Measurements from ENCODE around the gene COP1. TPM values are rescaled to one million over a fixed set of nuclear protein-coding genes. Genes with fewer than 3 reads are reported as not detected.
"Not testable (repeated sequence)": the region's sequence is repeated elsewhere in the genome, so short reads cannot be mapped to it uniquely, and the experiment has no call there.

COP1 gene
- total RNA-seq: 40.8 and 67.4 TPM in 2 replicates

DNA sequence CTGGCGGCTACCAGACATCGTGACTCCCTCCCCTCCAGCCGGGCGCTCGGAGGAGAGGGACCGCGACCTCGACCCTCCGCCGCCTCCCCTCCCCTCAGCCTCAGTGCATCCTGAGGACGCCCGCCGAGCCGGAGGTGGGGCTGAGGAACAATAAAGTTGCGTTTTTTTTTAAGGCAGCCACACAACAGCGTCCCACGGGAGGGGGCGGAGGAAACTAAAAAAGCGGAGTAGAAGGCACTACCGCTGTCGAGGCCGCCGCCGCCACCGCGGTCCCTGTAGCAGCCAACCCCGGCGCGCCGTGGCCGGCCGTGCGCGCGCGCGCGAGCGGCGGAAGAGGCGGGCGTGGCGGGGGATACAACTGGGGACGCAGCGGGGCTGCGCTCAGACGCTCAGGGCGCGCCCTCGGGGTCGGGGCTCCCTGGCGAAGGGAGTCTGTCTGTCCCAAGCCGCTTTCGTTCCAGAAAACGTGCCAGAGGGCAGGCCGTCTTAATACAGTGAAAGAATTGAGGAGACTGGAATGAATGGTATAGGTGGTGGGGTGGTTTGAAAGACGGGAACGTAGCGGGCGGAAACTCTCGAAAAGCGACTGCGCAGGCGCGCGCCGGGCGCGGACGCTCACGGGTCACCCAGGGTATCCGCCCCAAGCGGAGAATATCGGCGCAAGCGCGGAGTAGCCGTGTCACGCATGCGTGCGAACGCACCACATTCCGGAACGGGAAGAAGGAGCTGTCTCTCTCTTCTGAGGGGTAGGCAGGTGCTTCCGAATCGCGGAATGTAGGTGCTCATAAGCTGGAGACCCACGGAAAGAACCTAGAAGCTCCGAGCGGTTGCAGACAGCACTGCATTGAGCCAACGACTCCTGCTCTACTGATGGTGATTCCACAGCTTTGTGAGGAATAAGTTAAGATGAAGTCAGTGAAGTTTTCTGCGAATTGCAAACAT is at the start of gene COP1:
TSS of gene COP1 (minus strand) at position 326 of the 942 bp plus-strand sequence. CDS start at position 18, 308 bp downstream.
- peak; percentile 67 for DNase-seq (ENCODE audit: extremely low read depth, low read depth, low spot score)

DNA sequence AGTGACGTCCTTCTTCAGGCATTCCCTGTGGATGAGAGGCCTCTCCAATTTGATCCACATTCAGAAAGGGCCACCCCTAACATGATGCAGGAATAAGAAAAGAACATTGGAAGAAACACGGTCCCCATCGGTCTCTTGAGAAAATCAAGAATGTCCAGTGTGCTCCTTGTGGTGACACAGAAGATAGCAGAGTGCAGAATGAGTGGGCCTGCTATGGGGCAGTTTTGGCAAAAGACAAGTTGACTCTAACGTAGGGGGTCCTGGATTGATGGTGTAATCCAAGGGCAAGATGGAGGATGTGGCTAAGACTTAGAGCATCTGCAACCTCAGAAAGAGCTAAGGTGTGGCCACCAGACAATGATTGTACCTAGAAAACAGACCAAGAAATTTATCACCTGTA is 45.1 kb upstream of the COP1 start:
- no peak for DNase-seq (ENCODE audit: extremely low read depth, low read depth, low spot score)

DNA sequence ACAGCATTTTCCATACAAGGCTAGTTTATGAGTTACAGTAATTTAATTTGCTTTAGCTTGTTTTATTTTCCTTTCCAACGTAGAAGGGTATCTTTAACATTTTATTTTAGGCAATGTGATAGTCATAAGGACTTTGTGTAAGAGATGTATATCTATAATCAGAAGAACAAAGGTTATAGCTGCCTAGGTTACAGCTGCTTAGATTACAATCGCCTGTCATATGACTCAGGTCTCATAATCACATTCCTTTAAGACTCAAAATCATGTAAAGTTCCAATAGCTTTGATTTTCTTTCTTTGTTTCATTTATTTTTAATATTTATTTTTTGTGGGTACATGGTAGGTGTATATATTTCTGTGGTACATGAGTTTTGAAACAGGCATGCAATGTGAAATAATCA is 37.8 kb upstream of the COP1 start:
- DNase-seq (ENCODE audit: extremely low read depth, low read depth, low spot score): no peak

DNA sequence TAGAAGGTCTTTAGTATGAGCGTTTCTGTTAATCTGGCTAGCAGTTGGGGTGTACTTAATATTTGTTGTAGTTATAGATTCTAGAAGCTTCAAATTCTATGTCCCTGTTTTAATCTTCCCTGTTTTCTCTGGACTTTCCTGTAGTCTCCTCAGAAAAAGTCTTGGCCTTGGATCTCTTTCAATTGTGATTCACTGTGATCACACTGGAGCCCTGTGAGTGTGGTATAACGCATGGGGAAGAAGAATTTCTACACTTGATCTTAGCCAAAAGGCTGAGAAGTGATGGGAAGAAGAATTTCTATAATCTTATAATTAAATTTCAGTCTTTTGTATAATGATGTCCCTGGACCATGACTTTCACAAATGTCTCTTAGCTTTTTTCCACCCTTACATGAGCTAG is 36.7 kb upstream of the COP1 start:
- DNase-seq (ENCODE audit: extremely low read depth, low read depth, low spot score): no peak

DNA sequence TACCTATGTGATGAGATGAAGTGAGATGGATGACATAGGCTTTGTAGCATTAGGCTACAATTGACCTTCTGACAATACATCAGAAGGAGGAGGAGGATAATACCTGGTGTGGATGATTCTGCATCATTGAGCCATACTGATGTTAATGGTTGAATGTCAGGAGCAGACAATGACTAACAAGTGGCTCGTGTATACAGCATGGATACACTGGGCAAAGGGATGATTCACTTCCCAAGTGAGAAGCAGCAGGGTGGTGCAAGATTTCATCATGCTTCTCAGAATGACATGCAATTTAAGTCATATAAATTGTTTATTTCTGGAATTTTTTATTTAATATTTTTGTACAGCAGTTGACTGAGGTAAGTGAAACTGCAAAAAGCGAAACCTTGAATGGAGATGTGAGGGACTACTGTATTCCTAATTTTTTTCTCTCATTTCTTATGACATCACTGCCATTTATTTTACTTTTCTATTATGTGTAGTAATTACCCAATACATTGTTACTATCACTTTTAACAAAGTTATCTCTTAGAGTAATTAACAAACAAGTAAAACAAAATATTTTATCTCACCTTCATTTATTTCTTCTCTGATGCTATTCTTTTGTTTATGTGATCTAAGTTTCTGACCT is 34.4 kb upstream of the COP1 start:
- DNase-seq (ENCODE audit: extremely low read depth, low read depth, low spot score): no peak

DNA sequence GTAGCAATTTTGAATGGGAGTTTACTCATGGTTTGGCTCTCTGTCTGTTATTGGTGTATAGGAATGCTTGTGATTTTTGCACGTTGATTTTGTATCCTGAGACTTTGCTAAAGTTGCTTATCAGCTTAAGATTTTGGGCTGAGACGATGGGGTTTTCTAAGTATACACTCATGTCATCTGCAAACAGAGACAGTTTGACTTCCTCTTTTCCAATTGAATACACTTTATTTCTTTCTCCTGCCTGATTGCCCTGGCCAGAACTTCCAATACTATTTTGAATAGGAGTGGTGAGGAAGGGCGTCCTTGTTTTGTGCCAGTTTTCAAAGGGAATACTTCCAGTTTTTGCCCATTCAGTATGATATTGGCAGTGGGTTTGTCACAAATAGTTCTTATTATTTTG is 26.6 kb upstream of the COP1 start:
- DNase-seq (ENCODE audit: extremely low read depth, low read depth, low spot score): not testable (repeated sequence)

DNA sequence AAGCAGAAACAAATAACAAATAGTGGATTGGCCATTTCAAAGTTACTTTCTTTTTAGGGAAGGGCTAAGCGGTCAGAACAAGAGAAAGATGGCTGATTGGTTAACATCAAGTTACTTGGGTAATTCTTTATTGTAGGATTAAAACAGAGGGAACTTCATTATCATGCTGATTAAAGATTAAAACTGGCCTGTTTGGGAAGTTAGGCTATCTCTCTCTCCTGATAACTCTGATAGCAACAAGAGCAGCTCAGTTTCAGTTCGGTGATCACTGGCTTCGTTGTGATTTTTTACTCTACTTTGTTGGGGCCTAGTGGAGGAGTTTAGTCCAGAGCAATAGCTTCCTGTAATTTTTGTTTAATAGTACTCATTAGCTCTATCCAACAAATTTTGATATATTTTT is 20.5 kb upstream of the COP1 start:
- DNase-seq (ENCODE audit: extremely low read depth, low read depth, low spot score): no peak

DNA sequence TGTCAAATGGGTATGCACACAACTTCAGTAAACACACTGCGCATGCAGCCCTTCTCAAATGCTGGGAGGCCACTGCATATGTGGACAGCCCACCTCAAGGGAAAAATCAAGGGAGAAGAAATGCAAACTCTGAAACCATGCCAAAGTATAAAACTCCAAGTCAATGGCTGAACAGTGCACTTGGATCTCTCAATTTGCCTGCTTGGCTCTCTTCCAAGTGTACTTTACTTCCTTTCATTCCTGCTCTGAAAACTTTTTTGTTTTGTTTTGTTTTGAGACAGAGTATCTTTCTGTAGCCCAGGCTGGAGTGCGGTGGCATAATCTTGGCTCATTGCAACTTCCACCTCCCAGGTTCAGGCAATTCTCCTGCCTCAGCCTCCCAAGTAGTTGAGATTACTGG is 18.8 kb upstream of the COP1 start:
- no peak for DNase-seq (ENCODE audit: extremely low read depth, low read depth, low spot score)

DNA sequence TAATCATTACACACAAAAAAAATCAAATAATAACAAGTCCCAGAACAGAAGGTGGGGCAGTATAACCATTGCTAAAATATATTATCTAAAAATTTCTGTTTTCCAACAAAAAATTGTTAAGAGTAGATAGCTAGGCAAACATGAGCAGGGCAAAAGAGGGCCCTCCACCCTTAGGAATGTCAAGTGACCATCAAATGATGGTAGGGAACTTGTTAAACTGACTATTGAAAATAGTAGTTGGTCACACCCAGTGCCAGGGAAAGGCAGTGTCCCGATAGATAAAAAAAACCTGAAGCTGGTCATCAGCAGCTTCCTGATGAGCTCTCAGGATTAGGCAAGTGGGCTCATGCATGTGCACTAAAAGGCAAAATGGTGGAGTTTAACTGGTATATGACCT is 18.4 kb upstream of the COP1 start:
- DNase-seq (ENCODE audit: extremely low read depth, low read depth, low spot score): no peak

DNA sequence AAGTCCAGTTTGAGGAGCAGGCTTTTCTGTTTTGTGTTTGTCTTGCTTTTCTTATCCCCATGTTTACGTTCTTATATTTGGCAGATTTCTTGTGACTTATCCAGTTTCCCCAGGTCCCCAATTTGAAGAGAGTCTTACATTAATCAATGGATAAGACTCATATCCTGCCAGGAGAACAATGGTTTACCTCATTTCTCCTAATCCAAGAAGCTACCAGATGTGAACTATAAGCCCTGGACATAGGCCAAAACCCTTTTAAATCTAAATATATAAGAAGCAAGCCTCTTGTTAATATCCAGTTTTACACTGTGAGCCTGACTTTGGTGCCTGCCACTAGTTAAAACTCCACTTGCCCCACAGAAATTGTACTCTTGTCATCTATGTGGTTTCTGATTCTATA is 15.1 kb upstream of the COP1 start:
- DNase-seq (ENCODE audit: extremely low read depth, low read depth, low spot score): no peak

DNA sequence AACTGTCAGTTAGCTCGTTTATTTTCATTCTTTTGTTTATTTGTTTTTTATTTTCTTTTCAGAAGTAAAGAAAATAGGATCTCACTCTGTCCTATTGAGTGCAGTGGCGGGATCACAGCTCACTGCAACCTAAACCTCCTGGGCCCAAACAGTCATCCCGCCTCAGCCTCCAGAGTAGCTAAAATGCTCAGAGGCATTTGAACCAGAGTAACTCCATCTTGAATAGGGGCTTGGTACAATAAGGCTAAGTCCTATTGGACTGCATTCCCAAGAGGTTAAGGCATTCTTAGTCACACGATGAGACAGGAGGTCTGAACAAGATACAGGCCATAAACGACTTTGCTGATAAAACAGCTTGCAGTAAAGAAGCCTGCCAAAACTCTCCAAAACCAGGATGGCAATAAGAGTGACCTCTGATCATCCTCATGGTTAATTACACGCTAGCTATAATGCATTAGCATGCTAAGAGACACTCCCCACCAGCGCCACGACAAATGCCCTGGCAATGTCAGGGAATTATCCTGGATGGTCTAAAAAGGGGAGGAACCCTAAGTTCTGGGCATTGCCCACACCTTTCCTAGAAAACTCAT is 13.1 kb upstream of the COP1 start:
- DNase-seq (ENCODE audit: extremely low read depth, low read depth, low spot score): no peak

DNA sequence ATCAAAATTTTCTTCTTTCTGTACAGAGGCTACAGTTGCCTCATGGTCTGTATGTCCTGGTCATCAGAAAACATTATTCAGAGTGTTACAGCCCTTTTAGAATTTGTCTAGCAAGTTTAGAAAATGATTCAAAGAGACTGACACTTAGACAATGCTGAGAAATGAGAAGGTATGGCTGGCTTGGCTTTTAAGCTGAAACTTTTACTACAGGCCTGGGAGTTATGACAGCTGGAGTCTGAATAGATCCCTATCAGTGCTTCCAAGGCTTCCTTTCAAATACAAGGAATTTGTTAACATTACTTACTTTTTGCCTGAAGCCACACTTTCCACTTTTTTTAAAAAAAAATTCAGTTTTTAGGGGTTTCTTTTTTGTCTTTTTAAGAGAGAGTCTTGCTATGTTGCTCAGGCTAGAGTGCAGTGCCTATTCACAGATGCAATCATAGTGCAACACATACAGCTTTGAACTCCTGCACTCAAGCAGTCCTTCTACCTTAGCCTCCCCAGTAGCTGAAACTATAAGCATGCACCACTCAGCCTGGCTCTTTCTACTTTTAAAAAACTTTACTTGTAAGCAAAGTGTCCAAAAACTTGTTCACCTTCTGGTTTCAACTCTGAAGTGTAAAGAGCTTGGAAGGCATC is 10.5 kb upstream of the COP1 start:
- DNase-seq (ENCODE audit: extremely low read depth, low read depth, low spot score): no peak

DNA sequence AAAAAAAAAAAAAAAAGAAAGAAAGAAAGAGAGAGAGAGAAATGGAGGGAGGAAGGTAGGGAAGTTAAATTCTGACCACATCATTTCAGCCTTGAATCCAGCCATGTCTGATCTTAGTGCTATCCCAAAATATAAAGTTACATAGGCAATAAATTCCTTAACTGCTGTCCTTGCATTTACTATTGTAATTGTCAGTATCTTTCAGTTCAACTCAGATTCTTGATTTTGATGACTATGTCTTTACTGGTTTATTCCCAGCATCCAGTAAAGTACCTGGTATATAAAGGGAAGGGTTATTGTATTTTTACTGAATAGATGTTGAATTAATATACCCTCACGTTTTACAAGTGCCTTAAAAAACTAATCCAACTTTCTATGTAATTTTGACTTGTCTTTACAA is 8.9 kb upstream of the COP1 start:
- no peak for DNase-seq (ENCODE audit: extremely low read depth, low read depth, low spot score)

DNA sequence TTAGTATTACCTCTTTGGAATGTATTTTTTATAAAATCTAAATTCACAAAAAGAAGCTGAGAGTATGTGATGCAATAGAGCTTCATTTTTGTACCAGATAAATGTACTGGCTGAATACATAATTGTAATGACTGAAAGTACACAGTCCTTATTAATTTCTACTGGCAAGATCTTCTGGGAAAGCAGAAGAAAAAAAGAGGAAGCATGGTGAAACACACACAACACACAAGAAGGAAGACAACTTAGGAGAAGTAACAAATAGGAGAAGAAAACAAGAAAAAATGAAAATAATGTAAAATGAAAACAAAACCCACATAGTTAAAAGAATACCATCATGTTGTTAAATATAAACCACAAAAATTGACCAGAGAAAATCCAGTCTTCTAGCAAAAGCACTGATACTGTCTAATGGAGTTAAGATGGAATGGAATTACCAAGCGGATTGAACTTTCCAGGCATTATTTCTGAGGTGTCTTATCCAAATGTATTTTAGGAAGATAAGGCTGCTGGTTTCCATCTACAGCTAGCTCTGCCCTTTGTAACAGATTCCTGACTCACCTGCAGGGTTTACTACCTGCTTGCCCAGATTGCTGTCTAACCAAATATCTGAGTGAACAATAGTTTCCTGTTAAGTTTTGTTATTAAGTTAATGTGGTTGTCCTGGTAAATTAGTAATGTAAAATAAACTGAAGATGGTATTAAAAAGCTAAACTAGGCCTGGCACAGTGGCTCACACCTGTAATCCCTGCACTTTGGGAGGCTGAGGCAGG is 4.5 kb upstream of the COP1 start:
- DNase-seq (ENCODE audit: extremely low read depth, low read depth, low spot score): no peak

DNA sequence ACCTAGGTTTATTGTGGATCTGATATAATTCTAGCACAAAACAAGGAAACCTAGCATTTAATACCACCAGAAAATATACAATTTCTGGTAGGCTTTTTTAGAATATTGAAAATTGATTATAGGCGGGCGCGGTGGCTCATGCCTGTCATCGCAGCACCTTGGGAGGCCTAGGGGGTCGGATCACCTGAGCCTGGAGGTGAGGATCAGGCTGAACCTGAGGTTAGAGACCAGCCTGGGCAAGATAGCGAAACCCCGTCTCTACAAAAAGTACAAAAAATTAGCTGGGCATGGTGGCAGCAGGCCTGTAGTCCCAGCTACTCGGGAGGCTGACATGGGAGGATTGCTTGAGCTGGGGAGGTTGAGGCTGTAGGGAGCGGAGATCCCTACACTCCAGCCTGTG is 948 bp upstream of the COP1 start:
- DNase-seq (ENCODE audit: extremely low read depth, low read depth, low spot score): no peak

DNA sequence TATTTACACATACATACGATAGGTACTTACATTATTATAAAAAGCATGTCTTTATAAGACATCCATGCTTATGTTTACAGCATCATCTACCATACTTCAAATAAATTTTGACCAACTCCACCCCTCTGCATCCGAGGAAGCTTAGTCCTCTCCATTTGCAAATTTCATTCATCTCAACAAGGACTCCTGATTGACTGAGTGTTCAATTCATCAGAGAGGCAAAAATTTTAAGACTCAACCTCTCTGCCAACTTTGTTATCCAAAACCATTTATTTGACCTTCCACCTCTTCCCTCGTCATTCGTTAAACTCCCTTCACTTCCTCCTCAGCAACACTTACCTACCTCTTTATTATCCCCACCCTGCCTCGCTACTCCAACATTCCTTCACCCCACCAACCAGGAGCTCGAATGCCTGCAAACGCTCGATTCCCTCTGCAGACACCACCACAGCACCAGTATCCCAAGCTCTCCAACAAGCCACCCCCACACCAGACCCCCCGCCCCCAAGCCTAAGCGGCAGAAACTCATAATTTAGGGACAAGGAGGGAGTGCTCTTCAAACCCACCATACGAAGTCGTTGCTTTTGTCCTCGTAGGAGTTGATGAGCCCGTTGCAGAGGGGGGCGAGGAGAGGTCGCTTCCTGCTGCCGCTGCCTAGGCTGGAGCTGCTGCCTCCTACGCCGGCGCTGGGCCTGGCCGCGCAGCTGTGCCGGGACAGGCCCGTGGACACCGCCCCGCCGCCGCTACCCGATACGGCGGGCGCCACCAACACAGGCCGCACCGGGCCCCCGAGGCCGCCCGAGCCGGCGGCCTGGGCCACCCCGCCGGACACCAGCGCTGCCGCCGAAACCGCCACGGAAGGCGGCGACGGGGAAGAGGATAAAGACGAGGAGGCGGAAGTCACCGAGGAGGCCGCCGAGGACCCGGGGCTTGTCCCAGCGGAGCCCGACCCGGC is 803 bp downstream of the COP1 start:
- no peak for DNase-seq (ENCODE audit: extremely low read depth, low read depth, low spot score)

DNA sequence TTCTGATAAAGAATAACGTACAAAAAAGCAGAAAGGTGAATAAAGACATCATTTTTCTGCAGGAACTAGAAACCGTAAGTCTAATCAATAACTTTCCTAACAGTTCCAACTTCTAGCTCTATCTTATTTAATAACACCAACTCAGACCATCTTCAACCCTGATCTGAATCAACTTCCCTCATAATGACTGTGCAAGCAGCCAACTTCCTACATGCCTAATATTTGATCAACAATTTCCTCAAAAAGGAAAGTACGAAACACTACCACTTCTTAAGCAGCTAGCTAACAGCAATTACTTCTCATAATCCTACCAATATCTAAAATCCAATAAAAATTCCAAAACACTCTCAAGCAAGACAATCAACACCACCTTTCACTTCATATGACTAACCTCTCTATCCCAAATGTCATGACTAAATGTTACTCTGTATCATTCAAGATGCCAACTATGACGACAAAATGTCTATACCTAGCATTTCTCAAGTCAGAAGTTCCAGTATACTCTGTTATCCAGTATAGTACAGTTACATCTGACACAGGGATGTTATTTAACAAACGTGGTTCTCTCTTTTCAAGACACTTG is 1.7 kb downstream of the COP1 start:
- no peak for DNase-seq (ENCODE audit: extremely low read depth, low read depth, low spot score)

DNA sequence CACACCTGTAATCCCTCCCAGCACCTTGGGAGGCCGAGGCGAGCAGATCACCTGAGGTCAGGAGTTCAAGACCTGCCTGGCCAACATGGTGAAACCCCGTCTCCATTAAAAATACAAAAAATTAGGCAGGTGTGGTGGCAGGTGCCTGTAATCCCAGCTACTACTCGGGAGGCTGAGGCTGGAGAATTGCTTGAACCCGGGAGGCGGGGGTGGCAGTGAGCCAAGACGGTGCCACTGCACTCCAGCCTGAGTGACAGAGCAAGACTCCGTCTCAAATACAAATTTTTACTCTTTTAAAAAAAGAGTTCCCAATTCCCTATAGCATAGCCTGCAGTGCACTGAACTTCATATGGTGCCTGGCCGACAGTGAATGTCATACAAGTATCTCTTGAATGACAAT is 2.4 kb downstream of the COP1 start:
- DNase-seq (ENCODE audit: extremely low read depth, low read depth, low spot score): not testable (repeated sequence)

DNA sequence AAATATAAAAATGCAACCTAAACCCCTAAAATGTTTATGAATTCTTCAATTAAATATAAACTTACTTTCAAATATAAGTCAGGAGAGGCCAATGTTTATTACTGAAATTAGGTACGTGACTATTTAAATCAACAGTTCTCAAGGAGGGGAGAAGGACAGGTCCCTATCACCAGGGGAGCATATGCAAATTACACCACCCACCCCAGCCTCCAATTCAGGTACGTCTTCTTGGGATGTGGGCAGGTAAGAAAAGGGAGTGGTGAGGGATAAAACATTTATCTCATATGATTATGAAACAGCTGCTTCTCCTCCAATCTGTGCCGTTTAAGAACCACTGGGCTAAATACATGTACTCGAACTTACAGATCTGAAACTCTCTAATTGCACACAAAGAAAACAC is 3.4 kb downstream of the COP1 start:
- DNase-seq (ENCODE audit: extremely low read depth, low read depth, low spot score): no peak
